Kidney capillary endothelial cell (primary cell): ENCODE results near the gene GTSE1.
"Not testable (repeated sequence)": the region's sequence is repeated elsewhere in the genome, so short reads cannot be mapped to it uniquely, and the experiment has no call there.

Source experiments
- DNase-seq: peaks from one replicate; pipeline ENCODE4 v3.0.0-alpha.2; 2018; ENCODE audit warnings: low spot score

Gene GTSE1

DNA sequence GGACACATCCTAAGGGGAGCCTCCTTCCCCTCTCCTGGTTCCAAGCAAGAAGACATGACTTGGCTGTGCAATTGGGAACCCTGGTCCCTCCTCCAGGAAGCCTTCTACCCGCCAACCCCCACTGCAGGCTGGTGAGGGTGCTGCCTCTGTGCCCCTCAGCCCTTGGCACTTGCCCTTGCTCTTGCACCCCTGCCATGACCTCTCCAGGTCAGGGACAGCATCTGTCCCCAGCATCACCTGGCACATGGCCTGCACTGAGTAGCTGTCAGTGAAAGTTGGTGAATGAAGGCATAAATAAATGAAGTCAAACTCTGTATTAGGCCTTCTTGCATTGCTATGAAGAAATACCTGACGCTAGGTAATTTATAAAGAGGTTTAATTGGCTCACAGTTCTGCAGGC, 1.9 kb upstream of the GTSE1 start:
- DNase-seq: no peak

DNA sequence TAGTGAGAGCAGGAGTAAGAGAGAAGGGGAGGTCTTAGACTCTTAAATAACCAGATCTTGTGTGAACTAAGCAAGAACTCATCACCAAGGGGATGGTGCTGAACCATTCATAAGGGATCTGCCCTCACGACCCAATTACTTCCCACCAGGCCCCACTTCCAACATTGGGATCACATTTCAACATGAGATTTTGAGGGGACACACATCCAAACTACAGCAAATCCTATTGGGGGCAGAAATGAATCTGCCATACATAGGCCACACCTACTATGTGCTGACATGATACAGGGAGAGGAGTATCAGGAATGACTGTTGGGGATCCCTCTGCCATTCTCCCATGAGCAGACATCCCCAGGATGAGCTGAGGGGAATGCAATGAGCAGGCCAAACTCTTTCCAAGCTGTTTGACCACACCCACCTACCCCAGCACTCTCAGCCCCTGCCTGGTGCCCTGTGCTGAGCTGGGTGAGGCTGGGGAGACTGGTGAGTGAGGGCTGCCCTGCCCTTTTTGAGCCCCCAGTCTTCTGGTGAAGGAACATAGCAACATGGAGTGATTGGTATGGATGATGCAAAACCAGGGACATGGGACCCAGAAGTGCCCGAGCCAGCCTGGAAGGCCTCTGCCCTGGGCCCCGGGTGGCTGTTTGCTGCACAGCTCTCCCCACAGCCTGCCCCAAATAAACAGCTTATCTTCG, 1.2 kb upstream of the GTSE1 start:
- DNase-seq: no peak

DNA sequence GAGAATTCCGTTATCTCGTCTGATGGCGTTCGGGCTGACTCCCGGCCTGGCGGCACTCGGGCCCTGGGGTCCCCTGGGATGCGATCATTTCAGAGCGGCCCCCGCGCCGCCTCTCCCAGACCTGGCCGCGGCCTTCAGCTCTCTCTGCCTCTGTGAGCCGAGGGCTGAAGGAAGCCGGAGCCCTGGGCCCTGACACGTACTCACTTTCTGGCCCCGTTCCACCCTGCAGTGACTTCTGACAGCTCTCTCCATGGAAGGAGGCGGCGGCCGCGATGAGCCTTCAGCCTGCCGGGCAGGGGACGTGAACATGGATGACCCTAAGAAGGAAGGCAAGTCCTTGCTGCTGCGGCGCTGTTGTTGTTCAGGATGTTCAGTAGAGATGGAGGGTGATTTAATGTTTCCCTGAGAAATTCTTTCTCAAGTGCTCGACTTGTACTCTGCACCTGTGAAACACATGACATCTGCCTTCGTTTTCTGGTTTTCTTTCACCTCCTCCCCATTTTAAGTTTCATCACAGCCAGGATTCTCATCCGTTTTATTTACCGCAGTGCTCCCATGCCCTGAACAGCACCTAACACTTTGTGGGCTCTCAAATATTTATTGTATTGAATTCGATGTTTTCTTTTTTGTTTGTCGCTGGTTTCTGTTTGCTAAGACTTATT, 612 bp downstream of the GTSE1 start:
- no peak for DNase-seq

DNA sequence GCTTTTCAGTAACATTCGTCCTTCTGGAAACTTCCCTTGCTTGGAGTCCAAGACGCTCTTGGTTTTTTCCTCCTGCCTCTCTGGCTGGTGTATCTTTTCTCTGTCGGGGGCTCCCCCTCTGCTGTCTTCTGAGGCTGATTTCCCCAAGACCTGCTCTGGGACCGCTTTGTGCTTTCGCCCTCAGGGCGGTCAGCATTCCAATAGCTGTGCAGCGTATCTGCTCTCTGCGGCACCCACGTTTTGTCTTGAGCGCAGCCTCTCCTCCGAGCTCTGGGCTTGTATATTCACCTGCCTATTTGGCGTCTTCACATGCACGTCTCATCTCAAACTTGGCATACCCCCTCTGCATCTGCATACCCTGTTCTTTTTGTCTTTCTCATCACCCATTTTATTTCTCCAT, 2.4 kb downstream of the GTSE1 start:
- DNase-seq: no peak

DNA sequence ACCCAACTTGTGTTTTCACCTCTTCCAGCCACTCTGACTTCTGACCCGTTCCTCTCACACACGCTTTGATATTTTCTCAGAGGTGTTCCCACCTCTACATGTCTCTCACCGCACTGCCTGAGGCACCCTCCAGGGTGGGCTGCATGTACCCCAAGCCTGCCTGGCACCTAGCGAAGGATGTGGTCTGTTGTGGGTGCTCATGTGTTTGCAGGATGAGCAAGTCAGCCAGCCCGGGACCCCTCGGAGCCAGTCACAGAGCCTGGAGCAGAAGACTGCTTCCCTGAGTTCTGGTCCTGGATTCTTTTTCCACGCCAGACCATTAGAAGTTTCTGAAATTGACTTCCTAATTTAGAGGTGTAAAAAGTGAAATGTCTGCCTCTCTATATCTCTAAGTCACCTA, 3.8 kb downstream of the GTSE1 start:
- DNase-seq: no peak

DNA sequence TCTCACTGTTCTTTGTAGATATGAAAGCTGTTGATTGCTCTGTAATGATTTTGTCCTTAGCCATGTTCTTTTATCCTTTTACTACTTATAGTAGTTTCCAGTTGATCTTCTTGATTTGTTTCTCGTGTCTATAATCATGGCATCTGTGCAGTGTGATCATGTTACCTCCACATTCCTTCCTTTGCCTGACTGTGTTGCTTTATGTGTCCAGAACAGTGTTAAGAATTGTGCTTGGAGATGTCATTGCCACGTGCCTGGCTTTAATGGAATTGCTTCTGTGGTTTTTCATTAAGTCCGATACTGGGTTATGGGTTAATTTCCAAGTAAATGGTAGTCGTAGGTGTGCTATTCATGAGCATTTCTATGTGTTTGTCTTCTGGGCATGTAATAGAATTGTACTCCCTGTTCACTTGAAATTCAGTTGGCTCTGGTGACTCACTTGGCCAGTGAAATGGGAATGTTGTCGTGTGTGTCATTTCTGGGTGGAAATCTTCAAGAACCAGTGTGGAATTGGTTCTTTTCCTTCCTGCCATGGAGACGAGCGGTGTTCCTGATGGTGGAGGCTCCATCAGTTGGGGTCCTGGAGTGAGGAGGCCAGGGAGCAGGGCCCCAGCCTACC, 6.8 kb downstream of the GTSE1 start:
- DNase-seq: no peak

DNA sequence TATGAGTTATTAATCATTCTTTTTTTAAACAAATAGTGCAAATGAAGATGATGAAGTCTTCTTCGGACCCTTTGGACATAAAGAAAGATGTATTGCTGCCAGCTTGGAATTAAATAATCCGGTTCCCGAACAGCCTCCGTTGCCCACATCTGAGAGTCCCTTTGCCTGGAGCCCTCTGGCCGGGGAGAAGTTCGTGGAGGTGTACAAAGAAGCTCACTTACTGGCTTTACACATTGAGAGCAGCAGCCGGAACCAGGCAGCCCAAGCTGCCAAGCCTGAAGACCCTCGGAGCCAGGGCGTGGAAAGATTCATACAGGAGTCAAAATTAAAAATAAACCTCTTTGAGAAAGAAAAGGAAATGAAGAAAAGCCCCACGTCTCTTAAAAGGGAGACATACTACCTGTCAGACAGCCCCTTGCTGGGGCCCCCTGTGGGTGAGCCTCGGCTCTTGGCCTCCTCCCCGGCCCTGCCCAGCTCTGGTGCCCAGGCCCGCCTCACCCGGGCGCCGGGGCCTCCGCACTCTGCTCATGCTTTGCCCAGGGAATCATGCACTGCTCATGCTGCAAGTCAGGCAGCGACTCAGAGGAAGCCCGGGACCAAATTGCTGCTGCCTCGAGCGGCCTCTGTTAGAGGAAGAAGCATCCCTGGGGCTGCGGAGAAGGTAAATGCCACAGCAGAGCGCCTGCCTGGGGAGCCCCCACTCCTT, 11.8 kb downstream of the GTSE1 start:
- DNase-seq: no peak

DNA sequence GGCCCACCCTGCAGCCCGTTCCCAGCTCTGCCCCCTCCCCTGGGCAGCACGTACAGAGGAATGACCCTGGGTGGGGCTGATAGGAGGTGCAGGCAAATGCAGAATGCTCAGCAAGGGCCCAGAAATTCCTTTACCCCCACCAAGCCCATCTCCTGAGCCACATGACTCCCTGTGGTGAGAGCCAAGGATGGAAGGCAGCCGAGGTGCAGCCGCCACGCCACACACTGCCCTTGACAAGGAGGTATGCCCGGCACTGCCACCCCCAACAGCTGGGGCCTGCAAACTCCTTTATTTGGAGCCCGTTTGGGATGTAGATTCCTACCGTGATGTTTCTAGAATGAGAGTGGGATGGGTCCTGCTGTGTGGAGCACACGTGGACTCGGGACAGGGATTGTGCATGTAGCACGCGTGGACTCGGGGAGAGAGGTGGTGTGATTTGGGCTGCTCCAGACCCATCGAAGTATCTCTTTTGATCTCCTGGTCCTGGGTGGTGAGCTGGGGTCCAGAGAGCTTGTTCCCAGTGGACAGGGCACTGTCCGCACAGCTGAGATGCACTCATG, 12.9 kb downstream of the GTSE1 start:
- DNase-seq: no peak

DNA sequence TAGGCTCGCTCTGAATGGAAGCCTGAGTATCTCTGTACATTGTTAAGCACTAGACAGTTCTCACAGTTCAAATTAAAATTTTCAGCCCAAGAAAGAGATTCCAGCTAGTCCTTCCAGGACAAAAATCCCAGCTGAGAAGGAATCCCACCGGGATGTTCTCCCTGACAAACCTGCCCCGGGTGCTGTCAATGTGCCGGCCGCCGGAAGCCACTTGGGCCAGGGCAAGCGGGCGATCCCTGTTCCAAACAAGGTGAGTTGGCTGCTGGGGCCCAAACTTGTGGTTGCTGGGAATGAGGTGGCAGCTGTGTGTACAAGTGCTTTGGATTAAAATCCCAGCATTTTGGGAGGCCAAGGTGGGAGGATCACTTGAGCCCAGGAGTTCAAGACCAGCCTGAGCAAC, 15.4 kb downstream of the GTSE1 start:
- DNase-seq: no peak

DNA sequence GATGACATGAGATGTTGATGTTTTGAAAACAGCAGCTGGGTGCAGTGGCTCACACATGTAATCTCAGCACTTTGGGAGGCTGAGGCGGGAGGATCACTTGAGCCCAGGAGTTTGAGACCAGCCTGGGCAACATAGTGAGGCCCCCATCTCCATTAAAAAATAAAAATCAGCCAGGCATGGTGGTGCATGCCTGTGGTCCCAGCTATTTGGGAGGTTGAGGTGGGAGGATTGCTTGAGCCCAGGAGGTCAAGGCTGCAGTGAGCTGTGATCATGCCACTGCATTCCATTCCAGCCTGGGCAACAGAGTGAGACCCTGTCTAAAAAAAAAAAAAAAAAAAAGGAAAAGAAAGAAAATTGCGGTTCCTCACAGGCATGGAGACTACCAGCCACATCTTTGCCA, 16.2 kb downstream of the GTSE1 start:
- not testable (repeated sequence) for DNase-seq

DNA sequence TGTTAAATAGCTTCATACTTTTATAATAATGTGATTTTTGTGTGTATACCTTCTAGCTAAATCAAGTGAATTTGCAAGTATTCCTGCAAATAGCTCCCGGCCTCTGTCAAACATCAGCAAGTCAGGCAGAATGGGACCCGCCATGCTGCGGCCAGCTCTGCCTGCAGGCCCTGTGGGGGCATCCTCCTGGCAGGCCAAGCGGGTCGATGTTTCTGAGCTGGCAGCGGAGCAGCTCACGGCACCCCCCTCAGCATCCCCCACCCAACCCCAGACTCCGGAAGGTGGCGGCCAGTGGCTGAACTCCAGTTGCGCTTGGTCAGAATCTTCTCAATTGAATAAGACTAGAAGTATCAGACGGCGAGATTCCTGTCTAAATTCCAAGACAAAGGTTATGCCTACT, 19.3 kb downstream of the GTSE1 start:
- no peak for DNase-seq

DNA sequence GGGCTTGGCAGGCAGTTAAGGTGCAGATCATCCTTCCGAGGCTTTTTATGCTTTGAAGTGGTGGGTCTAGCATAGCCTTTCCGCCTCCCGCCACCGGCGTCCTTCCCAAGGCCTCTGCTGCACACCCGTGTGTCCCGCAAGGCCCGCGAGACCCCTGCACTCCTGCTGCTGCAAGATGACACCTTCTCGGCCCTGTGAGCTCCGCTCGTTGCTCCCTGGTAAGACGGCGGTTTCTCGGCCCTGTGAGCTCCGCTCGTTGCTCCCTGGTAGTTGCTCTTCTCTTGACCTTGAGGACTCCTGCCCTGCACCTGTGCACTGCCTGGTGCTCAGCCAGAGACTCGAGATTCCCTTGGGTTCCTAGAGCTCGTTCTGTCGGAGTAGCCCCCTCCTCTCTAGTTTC, 21.0 kb downstream of the GTSE1 start:
- no peak for DNase-seq

DNA sequence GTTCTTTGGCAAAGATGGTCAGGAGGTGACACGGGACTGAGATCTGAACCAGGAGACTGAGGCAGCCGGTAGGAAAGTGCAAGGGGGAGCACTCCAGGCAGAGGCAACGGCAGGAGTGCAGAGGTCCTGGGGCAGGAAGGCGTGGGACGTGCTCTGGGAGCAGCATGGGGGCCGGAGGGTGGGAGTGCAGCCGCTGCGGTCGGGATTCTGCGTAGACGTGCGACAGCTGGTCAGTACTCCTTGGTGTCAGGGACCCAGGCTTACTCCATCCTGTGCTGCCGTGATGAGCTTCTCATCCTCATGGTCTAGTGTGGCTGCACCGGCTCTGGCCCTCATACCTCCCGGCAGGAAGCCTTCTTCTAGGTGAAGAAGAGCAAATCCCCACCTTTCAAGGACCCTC, 21.9 kb downstream of the GTSE1 start:
- DNase-seq: no peak

DNA sequence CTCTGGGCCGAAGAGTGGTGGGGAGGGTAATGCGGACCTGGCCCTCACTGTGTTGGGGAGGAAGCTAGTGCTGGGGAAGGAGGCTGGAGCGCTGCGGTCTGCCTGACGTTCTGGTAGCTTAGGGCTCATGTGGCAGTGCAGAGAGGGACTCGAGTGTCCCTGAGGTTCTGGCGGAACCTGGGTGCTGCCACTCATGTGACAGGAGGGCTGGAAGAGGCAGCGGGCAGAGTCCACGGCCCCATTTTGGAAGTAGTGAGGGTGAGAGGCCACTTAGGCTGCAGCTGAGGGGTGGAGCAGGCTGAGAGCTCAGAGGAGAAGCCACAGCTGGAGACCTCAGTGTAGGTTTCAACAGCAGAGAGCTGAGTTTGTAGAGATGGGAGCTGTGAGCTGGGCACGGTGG, 22.6 kb downstream of the GTSE1 start:
- no peak for DNase-seq

DNA sequence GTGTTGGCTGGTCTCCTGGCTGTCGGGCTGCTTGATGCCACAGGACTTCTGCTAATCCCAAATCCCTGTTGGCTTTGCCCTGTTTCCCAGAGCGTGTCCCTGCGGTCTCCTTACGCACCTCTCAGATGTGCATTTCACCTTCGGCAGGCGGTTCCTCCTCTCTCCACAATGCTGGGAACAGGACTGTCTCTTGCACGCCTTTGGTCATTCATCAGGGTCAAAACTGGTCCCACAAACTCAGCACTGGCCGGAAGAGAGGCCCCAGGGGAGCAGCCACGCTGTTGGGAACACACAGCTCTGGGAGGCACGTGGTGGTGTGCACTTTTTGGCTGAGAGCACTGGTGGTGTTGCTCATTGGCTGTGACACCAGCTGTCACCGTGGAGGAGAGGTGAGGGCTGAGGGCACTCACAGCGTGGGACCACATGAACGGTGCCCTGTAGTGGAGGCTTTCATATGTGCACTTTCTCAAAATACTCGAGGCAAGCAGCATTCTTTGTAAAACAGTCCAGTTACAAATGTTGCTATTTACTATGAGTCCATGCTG, 23.6 kb downstream of the GTSE1 start:
- DNase-seq: no peak

DNA sequence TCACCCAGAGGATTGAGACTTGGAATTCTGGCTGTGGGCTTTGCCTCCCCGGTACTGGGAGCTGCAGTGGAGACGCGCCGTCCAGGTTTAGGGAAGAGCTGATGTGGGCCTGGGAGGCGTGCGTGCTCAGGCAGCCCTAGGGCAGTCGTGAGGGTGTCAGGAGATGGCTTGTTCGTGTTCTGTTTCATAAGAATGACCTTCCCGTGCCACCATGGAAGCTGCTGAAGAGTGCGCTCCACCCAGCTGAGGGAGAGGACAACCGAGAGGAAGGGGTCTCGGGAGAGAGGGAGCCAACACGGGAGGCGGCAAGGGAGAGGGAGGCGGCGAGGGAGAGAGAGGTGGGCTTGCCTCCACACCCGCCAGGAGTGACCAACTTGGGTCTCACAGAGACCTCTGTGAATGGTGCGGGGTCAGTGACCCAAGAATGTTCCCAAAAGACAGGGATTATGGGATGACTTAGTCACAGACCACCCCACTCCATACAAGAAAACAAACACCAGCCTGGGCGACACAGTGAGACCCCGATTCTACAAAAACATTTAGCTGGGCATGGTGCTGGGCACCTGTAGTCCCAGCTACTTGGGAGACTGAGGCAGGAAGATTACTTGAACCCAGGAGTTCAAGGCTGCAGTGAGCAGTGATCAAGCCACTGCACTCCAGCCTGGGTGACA, 24.2 kb downstream of the GTSE1 start:
- no peak for DNase-seq

DNA sequence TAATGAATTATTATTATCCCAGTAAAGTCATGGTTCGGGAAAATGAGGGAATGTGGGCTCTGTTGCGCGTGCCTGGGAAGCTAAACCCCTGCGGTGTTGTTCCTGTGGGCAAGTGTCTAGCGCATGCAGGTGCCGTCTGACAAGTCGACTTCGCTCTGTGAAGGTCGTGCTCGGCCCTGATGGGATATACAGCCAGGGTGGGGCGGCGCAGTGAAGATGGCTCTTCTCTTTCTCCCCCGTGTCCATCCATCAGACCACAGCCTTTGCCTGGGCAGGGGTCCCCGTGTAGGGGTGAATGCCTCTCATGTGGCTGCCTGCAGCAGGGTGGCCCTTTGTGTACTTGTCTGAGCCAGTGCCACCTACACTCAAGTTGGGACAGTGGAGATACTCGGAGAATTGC, 26.0 kb downstream of the GTSE1 start:
- no peak for DNase-seq

DNA sequence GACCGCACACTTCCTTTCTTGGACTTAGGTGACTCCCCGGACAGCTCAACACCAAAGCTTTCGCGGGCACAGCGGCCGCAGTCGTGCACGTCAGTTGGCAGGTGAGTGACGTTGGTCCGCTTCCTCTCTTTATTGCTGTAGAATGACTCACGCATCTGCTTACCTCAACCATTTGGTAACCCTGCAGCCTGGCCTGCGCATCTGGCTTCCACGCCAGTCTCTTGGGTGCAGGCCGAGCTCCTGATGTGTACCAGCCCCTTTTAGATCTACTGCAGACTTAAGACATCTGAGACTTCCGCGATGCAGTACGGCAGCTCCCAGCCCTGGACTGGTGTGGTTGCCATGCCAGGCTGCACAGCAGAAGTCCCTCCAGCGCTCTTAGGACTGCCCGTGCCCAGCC, 26.5 kb downstream of the GTSE1 start:
- DNase-seq: no peak

DNA sequence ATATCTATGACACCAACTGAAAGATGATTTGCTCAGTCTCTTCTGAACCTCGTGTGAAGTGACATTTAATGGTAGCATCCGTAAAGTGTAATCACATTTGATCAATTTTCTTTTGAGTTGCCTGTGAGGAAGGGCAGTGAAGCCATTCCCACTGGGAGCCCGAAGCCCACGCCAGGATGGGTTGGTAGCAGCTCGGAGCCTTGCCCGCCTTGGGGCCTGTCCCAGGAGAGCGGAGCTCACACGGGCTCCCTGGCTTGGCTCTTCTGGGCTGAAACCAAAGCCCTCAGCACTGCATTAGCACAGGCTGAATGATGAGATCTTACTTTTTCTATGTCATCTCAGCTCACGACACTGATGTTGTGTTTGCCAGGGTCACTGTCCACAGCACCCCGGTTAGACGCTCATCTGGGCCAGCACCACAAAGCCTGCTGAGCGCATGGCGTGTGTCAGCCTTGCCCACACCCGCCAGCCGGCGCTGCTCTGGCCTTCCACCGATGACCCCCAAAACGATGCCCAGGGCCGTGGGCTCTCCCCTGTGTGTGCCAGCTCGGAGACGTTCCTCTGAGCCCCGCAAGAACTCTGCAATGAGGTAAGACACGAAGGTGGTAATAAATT, 29.5 kb downstream of the GTSE1 start:
- no peak for DNase-seq

DNA sequence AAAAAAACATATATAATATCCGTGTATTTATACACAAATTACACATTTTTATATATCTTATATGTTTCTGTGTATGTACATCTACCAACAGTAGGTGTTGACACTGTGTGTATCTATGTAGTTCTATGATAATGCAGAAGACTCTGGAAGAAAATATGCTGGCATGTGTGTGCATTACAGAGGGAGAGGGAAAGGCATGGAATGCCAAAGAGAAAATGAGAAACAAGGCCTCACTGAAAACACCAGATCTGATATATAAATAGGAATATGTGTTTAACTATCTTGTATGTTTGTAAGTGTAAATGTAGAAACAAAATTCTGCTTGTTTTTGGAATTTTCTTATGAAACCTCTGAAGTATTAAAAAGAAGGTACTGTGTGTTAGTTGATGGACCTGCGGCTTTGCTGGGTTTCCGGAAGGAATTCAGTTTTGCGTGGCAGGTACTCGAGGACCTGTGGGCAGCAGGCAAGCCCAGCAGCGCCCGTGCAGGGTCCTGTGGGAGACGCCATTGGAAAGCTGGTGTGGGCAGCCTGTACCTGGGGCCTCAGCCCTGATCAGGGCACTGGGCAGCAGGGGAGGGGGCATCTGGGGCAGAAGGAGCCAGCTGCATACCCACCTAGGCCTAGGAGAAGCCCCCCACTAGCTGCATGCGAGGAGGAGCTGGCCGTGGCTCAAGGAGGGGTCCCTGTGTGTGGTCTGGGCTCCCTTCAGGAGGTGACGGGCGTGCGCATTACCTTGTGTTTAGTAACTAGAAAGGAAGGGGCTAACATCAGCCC, 31.2 kb downstream of the GTSE1 start:
- DNase-seq: no peak

DNA sequence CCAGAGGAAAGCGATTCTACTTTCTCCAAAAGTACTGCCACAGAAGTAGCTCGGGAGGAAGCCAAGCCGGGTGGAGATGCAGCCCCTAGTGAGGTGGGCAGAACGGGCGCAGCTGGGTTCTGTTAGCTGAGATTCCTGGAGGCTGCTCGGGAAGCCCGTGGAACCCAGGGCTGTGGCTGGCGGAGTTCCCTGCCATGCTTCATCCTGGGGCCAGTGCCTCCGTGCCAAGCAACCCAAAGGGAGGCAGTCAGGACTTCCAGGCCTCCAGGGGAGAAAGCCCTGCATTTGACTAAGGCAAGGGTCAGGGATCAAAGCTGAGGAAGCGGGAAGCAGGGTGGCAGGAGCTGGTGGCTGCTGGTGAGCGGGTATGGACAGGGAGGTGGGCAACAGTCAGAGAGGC, 32.1 kb downstream of the GTSE1 start:
- no peak for DNase-seq
